Liver (tissue), 9 donors: Measurements from ENCODE around the gene RO60. TPM values are rescaled to one million over a fixed set of nuclear protein-coding genes. Genes with fewer than 3 reads are reported as not detected.

Source experiments
- DNase-seq: peaks from one replicate; pipeline ENCODE4 v3.0.0-alpha.2; 2017; ENCODE audit warnings: low spot score
- H3K27ac ChIP-seq, 2 donors: one replicate each; pipeline ENCODE4 v1.7.0; 2013; ENCODE audit warnings: inconsistent platforms in 2 of 2, low read length in 2 of 2, control low read depth in 1 of 2, low read depth in 1 of 2, mild to moderate bottlenecking in 1 of 2
- H3K27me3 ChIP-seq, 4 donors: one replicate each; pipeline versions ENCODE4 v1.6.1 to v1.7.0; 2013; ENCODE audit warnings: low read length in 3 of 4, inconsistent platforms in 1 of 4, mild to moderate bottlenecking in 1 of 4, moderate library complexity in 1 of 4; ENCODE audit not compliant: control insufficient read depth in 4 of 4, insufficient read depth in 4 of 4
- H3K36me3 ChIP-seq, 4 donors: one replicate each; pipeline versions ENCODE4 v1.6.1 to v1.7.0; 2013; ENCODE audit warnings: low read length in 3 of 4, mild to moderate bottlenecking in 3 of 4, low read depth in 1 of 4, moderate library complexity in 1 of 4; ENCODE audit not compliant: control insufficient read depth in 4 of 4, insufficient read depth in 3 of 4
- H3K4me1 ChIP-seq, 4 donors: one replicate each; pipeline versions ENCODE4 v1.6.1 to v1.7.0; 2013; ENCODE audit warnings: low read length in 3 of 4, mild to moderate bottlenecking in 3 of 4, moderate library complexity in 1 of 4; ENCODE audit not compliant: control insufficient read depth in 4 of 4, insufficient read depth in 4 of 4
- H3K4me3 ChIP-seq, 3 donors: one replicate each; pipeline versions ENCODE4 v1.6.1 to v1.7.0; 2013; ENCODE audit warnings: low read length in 3 of 3, control low read depth in 1 of 3, low read depth in 1 of 3, mild to moderate bottlenecking in 1 of 3
- H3K9ac ChIP-seq, 2 donors: one replicate each; pipeline ENCODE4 v1.7.0; 2013; ENCODE audit warnings: low read length in 2 of 2, mild to moderate bottlenecking in 2 of 2, moderate library complexity in 2 of 2, control low read depth in 1 of 2, low read depth in 1 of 2
- H3K9me3 ChIP-seq, 4 donors: one replicate each; pipeline versions ENCODE4 v1.6.1 to v1.7.0; 2013; ENCODE audit warnings: low read length in 3 of 4; ENCODE audit not compliant: control insufficient read depth in 4 of 4
- ATF3 ChIP-seq: IDR thresholded peaks from 2 replicates; pipeline ENCODE4 v1.6.1; 2016; ENCODE audit warnings: antibody characterized with exemption
- CTCF ChIP-seq: fragments of 150-350 bp; IDR thresholded peaks from 2 replicates; pipeline ENCODE4 v1.5.1; 2017; ENCODE audit warnings: improper control_type of control experiment, low read depth, low read length; ENCODE audit not compliant: missing input control
- EGR1 ChIP-seq, 2 donors: IDR thresholded peaks; 2 replicates each; pipeline ENCODE4 v1.6.1; 2016 to 2018; ENCODE audit warnings: antibody characterized with exemption in 2 of 2, low read depth in 2 of 2
- FOXA1 ChIP-seq: IDR thresholded peaks from 2 replicates; pipeline ENCODE4 v1.6.1; 2016; ENCODE audit warnings: antibody characterized with exemption
- FOXA2 ChIP-seq: IDR thresholded peaks from 2 replicates; pipeline ENCODE4 v1.6.1; 2016; ENCODE audit warnings: antibody characterized with exemption
- GABPA ChIP-seq, 2 donors: IDR thresholded peaks in 1 of 2; conservative IDR thresholded peaks in 1 of 2; 2 replicates each; pipeline ENCODE4 v1.6.1; 2016; ENCODE audit warnings: antibody characterized with exemption in 2 of 2, mild to moderate bottlenecking in 1 of 2, moderate library complexity in 1 of 2
- HNF4A ChIP-seq, 2 donors: conservative IDR thresholded peaks; 2 replicates each; pipeline ENCODE4 v1.6.1; 2016; ENCODE audit warnings: antibody characterized with exemption in 2 of 2, mild to moderate bottlenecking in 2 of 2
- HNF4G ChIP-seq: IDR thresholded peaks from 2 replicates; pipeline ENCODE4 v1.6.1; 2016; ENCODE audit warnings: antibody characterized with exemption
- JUND ChIP-seq, 2 donors: IDR thresholded peaks; 2 replicates each; pipeline ENCODE4 v1.6.1; 2016; ENCODE audit warnings: antibody characterized with exemption in 2 of 2
- MAX ChIP-seq: IDR thresholded peaks from 2 replicates; pipeline ENCODE4 v1.6.1; 2016; ENCODE audit warnings: antibody characterized with exemption
- NR2F2 ChIP-seq: IDR thresholded peaks from 2 replicates; pipeline ENCODE4 v1.6.1; 2016; ENCODE audit warnings: antibody characterized with exemption
- RAD21 ChIP-seq, 2 donors: IDR thresholded peaks; 2 replicates each; pipeline ENCODE4 v1.6.1; 2016; ENCODE audit warnings: antibody characterized with exemption in 2 of 2, mild to moderate bottlenecking in 2 of 2
- REST ChIP-seq: IDR thresholded peaks from 2 replicates; pipeline ENCODE4 v1.6.1; 2016; ENCODE audit warnings: antibody characterized with exemption, mild to moderate bottlenecking
- RXRA ChIP-seq, 2 donors: IDR thresholded peaks; 2 replicates each; pipeline ENCODE4 v1.6.1; 2017 to 2018; ENCODE audit warnings: antibody characterized with exemption in 2 of 2, mild to moderate bottlenecking in 1 of 2
- SP1 ChIP-seq: IDR thresholded peaks from 2 replicates; pipeline ENCODE4 v1.6.1; 2018; ENCODE audit warnings: antibody characterized with exemption, mild to moderate bottlenecking
- TAF1 ChIP-seq: conservative IDR thresholded peaks from 2 replicates; pipeline ENCODE4 v1.6.1; 2016; ENCODE audit warnings: antibody characterized with exemption, mild to moderate bottlenecking
- YY1 ChIP-seq: IDR thresholded peaks from 2 replicates; pipeline ENCODE4 v1.6.1; 2016; ENCODE audit warnings: antibody characterized with exemption, mild to moderate bottlenecking
- ZBTB33 ChIP-seq: IDR thresholded peaks from 2 replicates; pipeline ENCODE4 v1.6.1; 2016; ENCODE audit warnings: antibody characterized with exemption
- WGBS: extraction: QIAGEN DNeasy Blood & Tissue Kit; methylation state at CpG from one replicate; pipeline ENCODE4 v1.1.7; 2013; 5-methylcytosine and 5-hydroxymethylcytosine counted together
- polyA plus RNA-seq, 2 donors: library from polyadenylated mRNA; stranded (reverse) in 1 of 2; unstranded in 1 of 2; fragments of 200-250 nt in 1 of 2; fragments of >200 nt in 1 of 2; fragmentation: Nextera tagmentation in 1 of 2; extraction: Ambion mirVana in 1 of 2; gene quantifications; one replicate each; pipeline versions ENCODE4 v1.2.1 to v1.2.3, GENCODE V29; 2013 to 2015
- total RNA-seq, 2 donors: library from RNA; depleted of rRNA; stranded (reverse); fragments of >200 nt; gene quantifications; one replicate each; pipeline ENCODE4 v1.2.3, GENCODE V29; 2014
- donor health status: healthy.
- donor health status: healthy.
- donor health status: healthy.
- donor health status: healthy.
- donor health status: healthy.

The RO60 gene
- total and polyA plus RNA-seq, 4 donors, result 5.9 to 121 (median 34.9) TPM

- no peak overlapping the region for H3K9ac ChIP-seq
- H3K27ac ChIP-seq, result no peak overlapping the region
- no peaks in the 10 kb centered on the region for H3K9me3 ChIP-seq
- no peaks in the 10 kb centered on the region for H3K27me3 ChIP-seq
- H3K4me3 ChIP-seq, result no peak overlapping the region
- peaks cover 0 to 36% (median 23%) of the 10 kb centered on the region in 4 donors for H3K36me3 ChIP-seq
- no peak for DNase-seq
- TF ChIP-seq CTCF, result no peak
- TF ChIP-seq HNF4G, result no peak
- no peak for TF ChIP-seq RXRA (IDR thresholded peaks at IDR 0.05)
- no peak for TF ChIP-seq REST
- no peak for TF ChIP-seq FOXA2
- H3K4me1 ChIP-seq, result no peaks in the 10 kb centered on the region
- 94% methylated on average over 6 of the region's 6 CpGs for WGBS
Observed at GRCh38 chr1:193083365-193084088, 24.1 kb downstream of the RO60 start.

GRCh38 chr1:193085263-193085662, 25.9 kb downstream of the RO60 start:
- Histone ChIP-seq H3K4me3 (no peak overlapping the region), H3K4me1 (no peaks in the 10 kb centered on the region), H3K9ac (no peak overlapping the region), H3K36me3 (peaks cover 0 to 33% (median 21%) of the 10 kb centered on the region in 4 donors), H3K27me3 (no peaks in the 10 kb centered on the region), H3K27ac (no peak overlapping the region), H3K9me3 (no peaks in the 10 kb centered on the region)
- WGBS, result 93% methylated on average over 1 of the region's 1 CpG
- DNase-seq, result no peak
- TF ChIP-seq RAD21 (IDR thresholded peaks at IDR 0.05), result no peak
- TF ChIP-seq ATF3, result no peak
- no peak for TF ChIP-seq MAX
- no peak for TF ChIP-seq GABPA (IDR thresholded peaks at IDR 0.05 in 1 of 2, conservative IDR thresholded peaks at IDR 0.05 in 1 of 2)
- TF ChIP-seq YY1, result no peak
- no peak for TF ChIP-seq TAF1
- TF ChIP-seq NR2F2, result no peak
- no peak for TF ChIP-seq REST
- TF ChIP-seq FOXA1, result no peak
- no peak for TF ChIP-seq FOXA2
- no peak for TF ChIP-seq JUND (IDR thresholded peaks at IDR 0.05)
- TF ChIP-seq HNF4G, result no peak
- no peak for TF ChIP-seq EGR1 (IDR thresholded peaks at IDR 0.05; ENCODE audit: low read depth in 2 of 2)
- TF ChIP-seq HNF4A (conservative IDR thresholded peaks at IDR 0.05), result no peak
- no peak for TF ChIP-seq SP1
- no peak for TF ChIP-seq ZBTB33
